Islet precursor cell (in vitro differentiated cells): ENCODE results near the gene KYAT1.

Source experiments
- DNase-seq: peaks from one replicate; pipeline ENCODE4 v3.0.0-alpha.2; 2018

KYAT1 gene

GRCh38 chr9:128835246-128836210 is 46.2 kb downstream of the KYAT1 start:
- no peak for DNase-seq

GRCh38 chr9:128833696-128834095 is 48.1 kb downstream of the KYAT1 start:
- no peak for DNase-seq

- DNase-seq: peak; percentile 98
These were observed 52.1 kb downstream of the KYAT1 start, which contains the start of gene SPOUT1 for GRCh38 chr9:128829477-128830251. Gene SPOUT1, minus strand, starts transcription at chr9:128829794. Its CDS starts 14 bp downstream, at chr9:128829780.

GRCh38 chr9:128828719-128829452 is 52.9 kb downstream of the KYAT1 start:
- DNase-seq: no peak

GRCh38 chr9:128828267-128828666 is 53.5 kb downstream of the KYAT1 start:
- no peak for DNase-seq

GRCh38 chr9:128825923-128826700 is 55.6 kb downstream of the KYAT1 start:
- DNase-seq: peak; percentile 64

GRCh38 chr9:128824911-128825310 is 56.8 kb downstream of the KYAT1 start:
- no peak for DNase-seq

GRCh38 chr9:128823903-128824406 is 57.8 kb downstream of the KYAT1 start:
- no peak for DNase-seq

- no peak for DNase-seq
These were observed 58.3 kb downstream of the KYAT1 start for GRCh38 chr9:128823362-128823902.

- peak; percentile 46 for DNase-seq
These were observed 59.2 kb downstream of the KYAT1 start for GRCh38 chr9:128822407-128823042.

- peak; percentile 37 for DNase-seq
These were observed 60.0 kb downstream of the KYAT1 start for GRCh38 chr9:128821584-128822406.

GRCh38 chr9:128820665-128821583 is 60.8 kb downstream of the KYAT1 start:
- no peak for DNase-seq

- DNase-seq: peak; percentile 63
These were observed 61.8 kb downstream of the KYAT1 start for GRCh38 chr9:128819716-128820664.

GRCh38 chr9:128818839-128819715 is 62.7 kb downstream of the KYAT1 start:
- DNase-seq: peak; percentile 72

- DNase-seq: peak; percentile 99
These were observed 63.5 kb downstream of the KYAT1 start, which contains the start of gene ENDOG for GRCh38 chr9:128818099-128818838. Gene ENDOG, plus strand, starts transcription at chr9:128818500. Its CDS starts 185 bp downstream, at chr9:128818685.

- DNase-seq: no peak
These were observed 70.9 kb downstream of the KYAT1 start for GRCh38 chr9:128810873-128811272.
